CMK (cell line): ENCODE data around the gene TAF4.
"Not testable (repeated sequence)": the region's sequence is repeated elsewhere in the genome, so short reads cannot be mapped to it uniquely, and the experiment has no call there.

ENCODE experiments used
- DNase-seq: peaks from one replicate; pipeline ENCODE4 v3.0.0-alpha.2; 2010; ENCODE audit warnings: low read depth

Gene TAF4

GRCh38 chr20:62065674-62066338, at the start of gene TAF4:
Gene TAF4, minus strand, starts transcription at chr20:62065881. Its CDS starts 71 bp downstream, at chr20:62065810.
- DNase-seq: peak; percentile 52

- DNase-seq: no peak
These were observed 49.2 kb upstream of the TAF4 start for GRCh38 chr20:62114894-62115293.

- DNase-seq: no peak
These were observed 46.7 kb upstream of the TAF4 start for GRCh38 chr20:62112368-62112767.

- DNase-seq: no peak
These were observed 45.5 kb upstream of the TAF4 start for GRCh38 chr20:62111148-62111547.

GRCh38 chr20:62105592-62105991, 39.9 kb upstream of the TAF4 start:
- no peak for DNase-seq

- DNase-seq: no peak
These were observed 39.2 kb upstream of the TAF4 start for GRCh38 chr20:62104791-62105345.

GRCh38 chr20:62104234-62104789, 38.6 kb upstream of the TAF4 start:
- DNase-seq: no peak

GRCh38 chr20:62103508-62104233, 38.0 kb upstream of the TAF4 start:
- DNase-seq: no peak

GRCh38 chr20:62101078-62101477, 35.4 kb upstream of the TAF4 start:
- DNase-seq: no peak

- no peak for DNase-seq
These were observed 32.3 kb upstream of the TAF4 start for GRCh38 chr20:62097881-62098407.

GRCh38 chr20:62096421-62097380, 31.0 kb upstream of the TAF4 start:
- no peak for DNase-seq

GRCh38 chr20:62089393-62089792, 23.7 kb upstream of the TAF4 start:
- DNase-seq: no peak

GRCh38 chr20:62088258-62089127, 22.8 kb upstream of the TAF4 start:
- no peak for DNase-seq

- no peak for DNase-seq
These were observed 22.0 kb upstream of the TAF4 start for GRCh38 chr20:62087632-62088031.

GRCh38 chr20:62087227-62087626, 21.5 kb upstream of the TAF4 start:
- no peak for DNase-seq

- no peak for DNase-seq
These were observed 19.5 kb upstream of the TAF4 start for GRCh38 chr20:62085206-62085605.

- not testable (repeated sequence) for DNase-seq
These were observed 18.5 kb upstream of the TAF4 start for GRCh38 chr20:62084224-62084623.

- DNase-seq: no peak
These were observed 17.6 kb upstream of the TAF4 start for GRCh38 chr20:62083312-62083711.

- DNase-seq: no peak
These were observed 14.7 kb upstream of the TAF4 start for GRCh38 chr20:62080249-62080990.

GRCh38 chr20:62079166-62079565, 13.5 kb upstream of the TAF4 start:
- DNase-seq: no peak
